Fibroblast of skin of abdomen (primary cell): ENCODE measurements around the gene MEI4.

Source experiments
- DNase-seq: peaks from one replicate; pipeline ENCODE4 v3.0.0-alpha.2; 2013

The MEI4 gene

GRCh38 chr6:77972334-77972733 is 319.5 kb downstream of the MEI4 start:
- no peak for DNase-seq
